T-helper 2 cell treated with Interferon-gamma antibody and Interleukin-4, amounts not matched to agents 5 μg/mL and 100 μg/mL, for 36 hours (primary cell): ENCODE results near the gene RPL32.
"Not testable (repeated sequence)": the region's sequence is repeated elsewhere in the genome, so short reads cannot be mapped to it uniquely, and the experiment has no call there.

Experiments used
- DNase-seq: peaks from one replicate; pipeline ENCODE4 v3.0.0; 2021; ENCODE audit warnings: low spot score
- H3K27ac Mint-ChIP-seq: one replicate; pipeline ENCODE4 v1.8.0; 2021; ENCODE audit warnings: mild to moderate bottlenecking, mixed read lengths
- H3K27me3 Mint-ChIP-seq: one replicate; pipeline ENCODE4 v1.8.0; 2021; ENCODE audit warnings: low read depth, mixed read lengths
- H3K36me3 Mint-ChIP-seq: one replicate; pipeline ENCODE4 v1.8.0; 2021; ENCODE audit warnings: low read depth, mixed read lengths
- H3K4me1 Mint-ChIP-seq: one replicate; pipeline ENCODE4 v1.8.0; 2021; ENCODE audit warnings: low read depth, mixed read lengths
- H3K4me3 Mint-ChIP-seq: one replicate; pipeline ENCODE4 v1.8.0; 2022; ENCODE audit warnings: mild to moderate bottlenecking, moderate library complexity, mixed read lengths
- H3K9me3 Mint-ChIP-seq: one replicate; pipeline ENCODE4 v1.8.0; 2021; ENCODE audit warnings: mixed read lengths

RPL32 gene

GRCh38 chr3:12798559-12799179 is 42.7 kb downstream of the RPL32 start:
- Mint-ChIP-seq H3K4me3 (no peak overlapping the region), H3K27me3 (peaks cover 23% of the 10 kb centered on the region), H3K36me3 (no peaks in the 10 kb centered on the region), H3K27ac (no peak overlapping the region), H3K4me1 (peaks cover 1% of the 10 kb centered on the region), H3K9me3 (no peaks in the 10 kb centered on the region)
- no peak for DNase-seq

- Mint-ChIP-seq H3K9me3 (no peaks in the 10 kb centered on the region), H3K36me3 (no peaks in the 10 kb centered on the region), H3K27me3 (peaks cover 23% of the 10 kb centered on the region), H3K4me1 (peaks cover 1% of the 10 kb centered on the region), H3K4me3 (no peak overlapping the region), H3K27ac (no peak overlapping the region)
- DNase-seq, result no peak
These were observed 43.3 kb downstream of the RPL32 start for GRCh38 chr3:12797892-12798558.

GRCh38 chr3:12797124-12797891 is 44.1 kb downstream of the RPL32 start:
- Mint-ChIP-seq H3K4me3 (peak overlapping the region; percentile 10), H3K4me1 (peaks cover 1% of the 10 kb centered on the region), H3K36me3 (no peaks in the 10 kb centered on the region), H3K9me3 (no peaks in the 10 kb centered on the region), H3K27me3 (peaks cover 24% of the 10 kb centered on the region), H3K27ac (no peak overlapping the region)
- DNase-seq, result no peak

GRCh38 chr3:12796171-12797123 is 44.9 kb downstream of the RPL32 start, which contains the start of gene CAND2:
Gene CAND2 (plus strand): TSS chr3:12796680. CDS start chr3:12796721, 41 bp downstream.
- DNase-seq, result peak; percentile 20
- peaks cover 25% of the 10 kb centered on the region for H3K27me3 Mint-ChIP-seq
- no peaks in the 10 kb centered on the region for H3K9me3 Mint-ChIP-seq
- H3K4me1 Mint-ChIP-seq, result peaks cover 1% of the 10 kb centered on the region
- H3K4me3 Mint-ChIP-seq, result peak within 1 kb of the TSS; percentile 71
- no peak within 1 kb of the TSS for H3K27ac Mint-ChIP-seq
- no peaks in the 10 kb centered on the region for H3K36me3 Mint-ChIP-seq

GRCh38 chr3:12793701-12794100 is 47.7 kb downstream of the RPL32 start:
- no peaks in the 10 kb centered on the region for H3K36me3 Mint-ChIP-seq
- no peak for DNase-seq
- peaks cover 1% of the 10 kb centered on the region for H3K4me1 Mint-ChIP-seq
- H3K27ac Mint-ChIP-seq, result no peak overlapping the region
- H3K27me3 Mint-ChIP-seq, result peaks cover 27% of the 10 kb centered on the region
- H3K4me3 Mint-ChIP-seq, result no peak overlapping the region
- no peaks in the 10 kb centered on the region for H3K9me3 Mint-ChIP-seq

- Mint-ChIP-seq H3K27ac (no peak overlapping the region), H3K9me3 (no peaks in the 10 kb centered on the region), H3K4me1 (peaks cover 1% of the 10 kb centered on the region), H3K27me3 (peaks cover 13% of the 10 kb centered on the region), H3K4me3 (no peak overlapping the region), H3K36me3 (no peaks in the 10 kb centered on the region)
- no peak for DNase-seq
These were observed 49.9 kb downstream of the RPL32 start for GRCh38 chr3:12791430-12791829.

GRCh38 chr3:12787967-12788690 is 53.2 kb downstream of the RPL32 start:
- H3K27ac Mint-ChIP-seq, H3K4me3 Mint-ChIP-seq, H3K4me1 Mint-ChIP-seq, DNase-seq, H3K9me3 Mint-ChIP-seq, H3K36me3 Mint-ChIP-seq: not testable (repeated sequence)
- H3K27me3 Mint-ChIP-seq, result peaks cover 17% of the 10 kb centered on the region

- DNase-seq, result peak; percentile 29
- peaks cover 21% of the 10 kb centered on the region for H3K27me3 Mint-ChIP-seq
These were observed 54.0 kb downstream of the RPL32 start for GRCh38 chr3:12787346-12787745.

GRCh38 chr3:12785096-12785495 is 56.3 kb downstream of the RPL32 start:
- no peaks in the 10 kb centered on the region for H3K4me1 Mint-ChIP-seq
- no peaks in the 10 kb centered on the region for H3K9me3 Mint-ChIP-seq
- H3K36me3 Mint-ChIP-seq, result no peaks in the 10 kb centered on the region
- H3K4me3 Mint-ChIP-seq, result no peak overlapping the region
- no peak for DNase-seq
- H3K27me3 Mint-ChIP-seq, result peaks cover 18% of the 10 kb centered on the region
- H3K27ac Mint-ChIP-seq, result no peak overlapping the region

More at GRCh38 chr3:12787346-12787745, 54.0 kb downstream of the RPL32 start:
- H3K9me3 Mint-ChIP-seq, H3K36me3 Mint-ChIP-seq, H3K27ac Mint-ChIP-seq, H3K4me3 Mint-ChIP-seq, H3K4me1 Mint-ChIP-seq: not testable (repeated sequence)
